HepG2 (cell line): ENCODE data around the gene MRPL10. TPM values are rescaled to one million over a fixed set of nuclear protein-coding genes. Genes with fewer than 3 reads are reported as not detected.

Experiments
- GATAD1 ChIP-seq: IDR thresholded peaks from 2 replicates; pipeline ENCODE4 v1.6.1; 2016; ENCODE audit warnings: missing genetic modification reagents, missing compliant biosample characterization
- HNF4G ChIP-seq, 2 experiments: sonication (generic) in 1 of 2; formaldehyde crosslinking in 1 of 2; IDR thresholded peaks; 2 replicates each; pipeline versions ENCODE4 v1.4.0 to v1.6.1; 2011 to 2020; ENCODE audit warnings: borderline replicate concordance in 2 of 2, low read depth in 2 of 2, mild to moderate bottlenecking in 2 of 2, low read length in 1 of 2, missing genetic modification reagents in 1 of 2, moderate library complexity in 1 of 2
- MAF1 ChIP-seq: sonication (generic); formaldehyde crosslinking; IDR thresholded peaks from 2 replicates; pipeline ENCODE4 v1.5.0; 2020; ENCODE audit warnings: missing genetic modification reagents, borderline replicate concordance
- MZF1 ChIP-seq: sonication (generic); formaldehyde crosslinking; IDR thresholded peaks from 2 replicates; pipeline ENCODE4 v1.8.1; 2023; ENCODE audit warnings: mild to moderate bottlenecking, missing genetic modification reagents, borderline replicate concordance
- NONO ChIP-seq, 2 experiments: fragments of 450-650 bp in 1 of 2; sonication (generic) in 1 of 2; formaldehyde crosslinking in 1 of 2; IDR thresholded peaks in 1 of 2; conservative IDR thresholded peaks in 1 of 2; 2 replicates each; pipeline versions ENCODE4 v1.6.1 to v1.8.0; 2017 to 2022; ENCODE audit warnings: mild to moderate bottlenecking in 1 of 2, missing genetic modification reagents in 1 of 2, moderate library complexity in 1 of 2
- SALL1 ChIP-seq: sonication (generic); formaldehyde crosslinking; IDR thresholded peaks from 2 replicates; pipeline ENCODE4 v1.8.0; 2022; ENCODE audit warnings: mild to moderate bottlenecking, missing genetic modification reagents
- TGIF2 ChIP-seq: IDR thresholded peaks from 2 replicates; pipeline ENCODE4 v1.6.1; 2016; ENCODE audit warnings: control low read depth, missing compliant biosample characterization
- TOE1 ChIP-seq: sonication (generic); formaldehyde crosslinking; IDR thresholded peaks from 2 replicates; pipeline ENCODE4 v1.4.0; 2020; ENCODE audit warnings: mild to moderate bottlenecking, missing genetic modification reagents
- ZBTB44 ChIP-seq: sonication (generic); formaldehyde crosslinking; IDR thresholded peaks from 2 replicates; pipeline ENCODE4 v1.4.0; 2020; ENCODE audit warnings: missing genetic modification reagents
- ZBTB7B ChIP-seq: sonication (generic); formaldehyde crosslinking; IDR thresholded peaks from 2 replicates; pipeline ENCODE4 v1.4.0; 2020; ENCODE audit warnings: missing genetic modification reagents
- ZNF720 ChIP-seq: sonication (generic); formaldehyde crosslinking; IDR thresholded peaks from 2 replicates; pipeline ENCODE4 v1.4.0; 2020; ENCODE audit warnings: missing genetic modification reagents
- ZNF773 ChIP-seq: sonication (generic); formaldehyde crosslinking; IDR thresholded peaks from 2 replicates; pipeline ENCODE4 v1.4.0; 2020; ENCODE audit warnings: missing genetic modification reagents, borderline replicate concordance
- polyA plus RNA-seq, 8 experiments: library from polyadenylated mRNA; depleted of rRNA in 3 of 8; stranded (reverse) in 7 of 8; unstranded in 1 of 8; fragments of >200 nt; fragmentation: Illumina TruSeq in 4 of 8; extraction: Trizol in 4 of 8; gene quantifications; 2 replicates each; pipeline versions ENCODE4 v1.2.1 to v1.2.3, GENCODE V29; 2011 to 2016; ENCODE audit warnings: low read depth in 4 of 8, missing spikeins in 1 of 8, mixed read lengths in 1 of 8; ENCODE audit not compliant: insufficient read depth in 1 of 8
- total RNA-seq, 5 experiments: library from RNA; depleted of rRNA; stranded (reverse); fragments of >200 nt; fragmentation: Illumina TruSeq; extraction: Trizol; gene quantifications; 2 replicates each; pipeline ENCODE4 v1.2.3, GENCODE V29; 2016; ENCODE audit warnings: low read depth in 1 of 5
- TF ChIP-seq, protein P1 (sequence below), 2 experiments: fragments of 450-650 bp in 1 of 2; sonication (generic) in 1 of 2; formaldehyde crosslinking in 1 of 2; IDR thresholded peaks; 2 replicates each; pipeline versions ENCODE4 v1.6.1 to v1.8.0; 2016 to 2022; ENCODE audit warnings: antibody characterized with exemption in 1 of 2, mild to moderate bottlenecking in 1 of 2, missing genetic modification reagents in 1 of 2
- TF ChIP-seq, protein P2 (sequence below), 2 experiments: sonication (generic) in 1 of 2; formaldehyde crosslinking in 1 of 2; IDR thresholded peaks; 2 replicates each; pipeline versions ENCODE4 v1.4.0 to v1.6.1; 2018 to 2020; ENCODE audit warnings: missing genetic modification reagents in 2 of 2, borderline replicate concordance in 1 of 2, low read depth in 1 of 2, mild to moderate bottlenecking in 1 of 2, missing biosample characterization in 1 of 2

MRPL10 gene
- total and polyA plus RNA-seq, 2 of the 13 experiments (the other 11 are each of a cell fraction or from before 2014, with no cell fraction given) = 56.7 to 149 TPM

DNA sequence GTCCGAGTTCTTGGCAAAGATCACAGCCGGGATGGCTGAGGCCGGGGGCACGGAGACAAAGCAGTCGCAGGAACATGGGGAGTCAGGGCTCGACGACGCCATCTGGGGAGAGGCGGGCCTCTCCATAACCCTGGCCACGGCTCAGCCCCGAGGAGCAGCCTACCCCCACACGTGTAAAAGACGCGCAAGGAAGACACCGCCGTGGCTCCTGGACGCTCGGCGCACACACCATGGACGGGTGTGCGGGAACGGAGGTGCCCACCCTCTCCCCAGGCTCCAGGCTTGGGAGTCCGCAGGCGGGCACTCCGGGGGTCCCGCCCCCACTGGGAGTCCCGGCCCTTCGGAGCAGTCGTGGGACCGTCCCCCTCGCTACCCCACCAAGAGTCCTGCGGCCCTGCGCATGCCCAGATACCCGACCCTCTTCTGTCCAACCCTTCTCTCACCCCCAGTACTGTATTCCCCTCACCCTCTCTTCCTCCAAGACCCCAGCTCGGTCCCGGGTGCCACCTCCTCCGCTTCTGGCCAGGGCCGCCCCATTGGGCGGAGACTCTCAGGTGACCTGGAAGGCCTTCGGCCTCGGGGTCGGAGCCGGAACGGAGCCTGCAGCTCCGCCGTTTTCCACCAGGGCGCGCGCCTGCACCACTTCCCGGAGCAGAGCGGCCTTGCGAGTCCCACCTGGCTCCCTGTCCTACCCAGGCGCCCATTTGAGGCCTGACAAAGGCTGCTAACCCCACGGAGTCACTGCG is 9.6 kb upstream of the MRPL10 start, which contains the start of gene SCRN2 (continued):
- TF ChIP-seq HNF4G (IDR thresholded peaks at IDR 0.05; ENCODE audit: borderline replicate concordance, low read depth, low read length) = no peak; the same call in 1 of the 2 replicates
- no peak for TF ChIP-seq HNF4G (CRISPR knock-in tag; IDR thresholded peaks at IDR 0.05; ENCODE audit: borderline replicate concordance, low read depth)
- no peak for TF ChIP-seq ZNF773 (CRISPR knock-in tag)
- TF ChIP-seq MZF1 (CRISPR knock-in tag) = peak; percentile 53; the same call in 1 of the 2 replicates
- peak; percentile 85 for TF ChIP-seq MAF1
- no peak for TF ChIP-seq NONO (IDR thresholded peaks at IDR 0.05)
- TF ChIP-seq NONO (CRISPR knock-in tag; conservative IDR thresholded peaks at IDR 0.05) = peak; percentile 84
- TF ChIP-seq TOE1 (CRISPR knock-in tag) = no peak
- 0 out of 2 replicates have a peak, but pooled peaks have one; percentile 17 for TF ChIP-seq ZBTB44 (CRISPR knock-in tag)
- TF ChIP-seq, protein P1, sequence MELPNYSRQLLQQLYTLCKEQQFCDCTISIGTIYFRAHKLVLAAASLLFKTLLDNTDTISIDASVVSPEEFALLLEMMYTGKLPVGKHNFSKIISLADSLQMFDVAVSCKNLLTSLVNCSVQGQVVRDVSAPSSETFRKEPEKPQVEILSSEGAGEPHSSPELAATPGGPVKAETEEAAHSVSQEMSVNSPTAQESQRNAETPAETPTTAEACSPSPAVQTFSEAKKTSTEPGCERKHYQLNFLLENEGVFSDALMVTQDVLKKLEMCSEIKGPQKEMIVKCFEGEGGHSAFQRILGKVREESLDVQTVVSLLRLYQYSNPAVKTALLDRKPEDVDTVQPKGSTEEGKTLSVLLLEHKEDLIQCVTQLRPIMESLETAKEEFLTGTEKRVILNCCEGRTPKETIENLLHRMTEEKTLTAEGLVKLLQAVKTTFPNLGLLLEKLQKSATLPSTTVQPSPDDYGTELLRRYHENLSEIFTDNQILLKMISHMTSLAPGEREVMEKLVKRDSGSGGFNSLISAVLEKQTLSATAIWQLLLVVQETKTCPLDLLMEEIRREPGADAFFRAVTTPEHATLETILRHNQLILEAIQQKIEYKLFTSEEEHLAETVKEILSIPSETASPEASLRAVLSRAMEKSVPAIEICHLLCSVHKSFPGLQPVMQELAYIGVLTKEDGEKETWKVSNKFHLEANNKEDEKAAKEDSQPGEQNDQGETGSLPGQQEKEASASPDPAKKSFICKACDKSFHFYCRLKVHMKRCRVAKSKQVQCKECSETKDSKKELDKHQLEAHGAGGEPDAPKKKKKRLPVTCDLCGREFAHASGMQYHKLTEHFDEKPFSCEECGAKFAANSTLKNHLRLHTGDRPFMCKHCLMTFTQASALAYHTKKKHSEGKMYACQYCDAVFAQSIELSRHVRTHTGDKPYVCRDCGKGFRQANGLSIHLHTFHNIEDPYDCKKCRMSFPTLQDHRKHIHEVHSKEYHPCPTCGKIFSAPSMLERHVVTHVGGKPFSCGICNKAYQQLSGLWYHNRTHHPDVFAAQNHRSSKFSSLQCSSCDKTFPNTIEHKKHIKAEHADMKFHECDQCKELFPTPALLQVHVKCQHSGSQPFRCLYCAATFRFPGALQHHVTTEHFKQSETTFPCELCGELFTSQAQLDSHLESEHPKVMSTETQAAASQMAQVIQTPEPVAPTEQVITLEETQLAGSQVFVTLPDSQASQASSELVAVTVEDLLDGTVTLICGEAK (IDR thresholded peaks at IDR 0.05) = no peak
- TF ChIP-seq, protein P1 (CRISPR knock-in tag; IDR thresholded peaks at IDR 0.05) = peak; percentile 53; the same call in 1 of the 2 replicates
- TF ChIP-seq GATAD1 = peak; percentile 87
- TF ChIP-seq, protein P2, sequence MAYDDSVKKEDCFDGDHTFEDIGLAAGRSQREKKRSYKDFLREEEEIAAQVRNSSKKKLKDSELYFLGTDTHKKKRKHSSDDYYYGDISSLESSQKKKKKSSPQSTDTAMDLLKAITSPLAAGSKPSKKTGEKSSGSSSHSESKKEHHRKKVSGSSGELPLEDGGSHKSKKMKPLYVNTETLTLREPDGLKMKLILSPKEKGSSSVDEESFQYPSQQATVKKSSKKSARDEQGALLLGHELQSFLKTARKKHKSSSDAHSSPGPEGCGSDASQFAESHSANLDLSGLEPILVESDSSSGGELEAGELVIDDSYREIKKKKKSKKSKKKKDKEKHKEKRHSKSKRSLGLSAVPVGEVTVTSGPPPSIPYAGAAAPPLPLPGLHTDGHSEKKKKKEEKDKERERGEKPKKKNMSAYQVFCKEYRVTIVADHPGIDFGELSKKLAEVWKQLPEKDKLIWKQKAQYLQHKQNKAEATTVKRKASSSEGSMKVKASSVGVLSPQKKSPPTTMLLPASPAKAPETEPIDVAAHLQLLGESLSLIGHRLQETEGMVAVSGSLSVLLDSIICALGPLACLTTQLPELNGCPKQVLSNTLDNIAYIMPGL (CRISPR knock-in tag; IDR thresholded peaks at IDR 0.05; ENCODE audit: borderline replicate concordance in 1 of 2, low read depth in 1 of 2) = peak; percentile 97 to 98
- TF ChIP-seq ZBTB7B (CRISPR knock-in tag) = peak; percentile 95
- TF ChIP-seq TGIF2 (CRISPR knock-in tag) = 0 out of 2 replicates have a peak, but pooled peaks have one; percentile 53
- no peak for TF ChIP-seq ZNF720 (CRISPR knock-in tag)
- TF ChIP-seq SALL1 (CRISPR knock-in tag) = peak; percentile 82; the same call in 1 of the 2 replicates
